Vagina (tissue), 2 donors: ENCODE data around the gene HINT1.

ENCODE experiments used
- CTCF ChIP-seq, 3 experiments: fragments of 450-650 bp in 2 of 3; fragments of 200-600 bp in 1 of 3; sonication (generic) in 1 of 3; IDR thresholded peaks; one replicate each; pipeline ENCODE4 v1.5.1; 2017 to 2019; ENCODE audit warnings: antibody characterized with exemption in 3 of 3, mild to moderate bottlenecking in 2 of 3, moderate library complexity in 2 of 3
- POLR2A ChIP-seq, 2 donors: fragments of 450-650 bp; IDR thresholded peaks; one replicate each; pipeline ENCODE4 v1.6.1; 2017; ENCODE audit warnings: antibody characterized with exemption in 2 of 2, mild to moderate bottlenecking in 2 of 2, moderate library complexity in 2 of 2
- POLR2AphosphoS5 ChIP-seq, 2 donors: sonication (generic); formaldehyde crosslinking; IDR thresholded peaks; one replicate each; pipeline ENCODE4 v1.9.0; 2017; ENCODE audit warnings: antibody characterized with exemption in 2 of 2, mild to moderate bottlenecking in 2 of 2, low read depth in 1 of 2; ENCODE audit not compliant: insufficient read depth in 1 of 2

GRCh38 chr5:131206061-131206460 lies 41.0 kb upstream of the HINT1 start:
- TF ChIP-seq CTCF (IDR thresholded peaks at IDR 0.05) (no peak), POLR2A (IDR thresholded peaks at IDR 0.05) (no peak), POLR2AphosphoS5 (IDR thresholded peaks at IDR 0.05; ENCODE audit: insufficient read depth in 1 of 2, low read depth in 1 of 2) (no peak)
